Measurements from ENCODE around the gene PHLPP1.

GRCh38 chr18:62876828-62877227 is 161.5 kb downstream of the PHLPP1 start:
- TF ChIP-seq, protein P1, sequence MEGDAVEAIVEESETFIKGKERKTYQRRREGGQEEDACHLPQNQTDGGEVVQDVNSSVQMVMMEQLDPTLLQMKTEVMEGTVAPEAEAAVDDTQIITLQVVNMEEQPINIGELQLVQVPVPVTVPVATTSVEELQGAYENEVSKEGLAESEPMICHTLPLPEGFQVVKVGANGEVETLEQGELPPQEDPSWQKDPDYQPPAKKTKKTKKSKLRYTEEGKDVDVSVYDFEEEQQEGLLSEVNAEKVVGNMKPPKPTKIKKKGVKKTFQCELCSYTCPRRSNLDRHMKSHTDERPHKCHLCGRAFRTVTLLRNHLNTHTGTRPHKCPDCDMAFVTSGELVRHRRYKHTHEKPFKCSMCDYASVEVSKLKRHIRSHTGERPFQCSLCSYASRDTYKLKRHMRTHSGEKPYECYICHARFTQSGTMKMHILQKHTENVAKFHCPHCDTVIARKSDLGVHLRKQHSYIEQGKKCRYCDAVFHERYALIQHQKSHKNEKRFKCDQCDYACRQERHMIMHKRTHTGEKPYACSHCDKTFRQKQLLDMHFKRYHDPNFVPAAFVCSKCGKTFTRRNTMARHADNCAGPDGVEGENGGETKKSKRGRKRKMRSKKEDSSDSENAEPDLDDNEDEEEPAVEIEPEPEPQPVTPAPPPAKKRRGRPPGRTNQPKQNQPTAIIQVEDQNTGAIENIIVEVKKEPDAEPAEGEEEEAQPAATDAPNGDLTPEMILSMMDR (IDR thresholded peaks at IDR 0.05), result no peak
- TF ChIP-seq POLR2A (IDR thresholded peaks at IDR 0.05), result no peak

Data from ovary (tissue), 3 donors.